ENCODE data around the gene EXOC2. TPM values are rescaled to one million over a fixed set of nuclear protein-coding genes. Genes with fewer than 3 reads are reported as not detected.

The EXOC2 gene
- total and polyA plus RNA-seq, 10 of the 15 experiments (the other 5 are each of a cell fraction or from before 2014, with no cell fraction given): 8.7 to 32.8 (median 20.7) TPM

DNA sequence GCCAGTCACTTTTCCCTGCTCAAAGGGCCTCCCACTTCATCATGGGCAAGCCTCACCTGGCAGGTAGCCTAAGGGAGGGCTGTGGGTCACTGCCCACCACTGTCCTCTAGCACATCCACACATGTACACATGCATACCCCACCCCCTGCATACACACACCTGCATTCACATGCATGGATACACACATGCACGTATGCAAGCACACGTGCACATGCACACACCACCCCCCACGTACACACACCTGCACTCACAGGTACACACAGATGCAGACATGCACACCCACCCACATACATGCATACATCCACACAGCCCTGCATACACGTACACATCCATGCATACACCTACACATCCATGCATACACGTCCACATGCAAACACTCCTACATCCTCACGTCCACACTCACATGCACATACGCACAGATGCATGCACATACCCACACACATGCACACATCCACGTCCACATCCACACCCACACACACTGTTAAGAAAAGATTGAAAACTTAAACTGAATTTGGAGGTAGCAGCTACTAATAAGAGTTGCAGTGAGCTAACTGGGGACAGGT lies 14.0 kb upstream of the EXOC2 start:
- Histone ChIP-seq H3K4me2 (ENCODE audit: control insufficient read depth, insufficient read depth) (no peak overlapping the region), H3K36me3 (ENCODE audit: control insufficient read depth in 2 of 2, insufficient read depth in 2 of 2, low read length in 1 of 2) (no peaks in the 10 kb centered on the region), H3K4me1 (ENCODE audit: control insufficient read depth, insufficient read depth, low read length) (peaks cover 7% of the 10 kb centered on the region), H3K27me3 (replicated peaks in 1 of 2; ENCODE audit: control insufficient read depth in 2 of 2, insufficient read depth in 2 of 2, low read length in 1 of 2) (no peaks in the 10 kb centered on the region), H3K9me3 (replicated peaks; ENCODE audit: control insufficient read depth, insufficient read depth, low read length) (no peaks in the 10 kb centered on the region), H4K20me1 (ENCODE audit: control insufficient read depth, insufficient read depth) (no peaks in the 10 kb centered on the region), H3K4me3 (no peak overlapping the region), H3K27ac (ENCODE audit: control insufficient read depth, insufficient read depth) (no peak overlapping the region), H2AFZ (ENCODE audit: control insufficient read depth, low read depth, low read length) (no peak overlapping the region), H3K9ac (ENCODE audit: control insufficient read depth, insufficient read depth, low read length) (no peak overlapping the region), H3K79me2 (ENCODE audit: control insufficient read depth, insufficient read depth, low read length) (no peaks in the 10 kb centered on the region; the same call in 1 of the 2 replicates)
- no peak for DNase-seq (ENCODE audit: low read depth, low spot score)
- in situ Hi-C loops (cut with MboI) (no loop called here), intact Hi-C loops (cut with micrococcal nuclease; ENCODE audit: unreplicated experiment) (no loop called here)
- ChIA-PET SMC1A (ENCODE audit: uncharacterized antibody, unreplicated experiment) (interaction anchor here (3.1 kb wide), 1 partner anchor 35 kb away, joined by 8 read pairs; no protein-coding TSS in a partner anchor), POLR2A (no interaction called here), CTCF (interaction anchor here (0.9 kb wide), 1 partner anchor 10 kb away, joined by 4 read pairs; no protein-coding TSS in a partner anchor), RAD21 (ENCODE audit: unreplicated experiment) (no interaction called here)
- 43% methylated on average over 8 of the region's 8 CpGs for WGBS (ENCODE audit: insufficient coverage, insufficient replicate concordance, low lambda C conversion rate, missing lambda C conversion rate)
- FAIRE-seq: no peak
- no peak for TF ChIP-seq RCOR1 (conservative IDR thresholded peaks at IDR 0.05; ENCODE audit: low read depth, low read length)
- TF ChIP-seq RB1 (IDR thresholded peaks at IDR 0.05; ENCODE audit: borderline replicate concordance): no peak
- no peak for TF ChIP-seq POLR2AphosphoS5 (IDR thresholded peaks at IDR 0.05; ENCODE audit: low read length)
- no peak for TF ChIP-seq MEF2A (IDR thresholded peaks at IDR 0.05; ENCODE audit: insufficient read depth, low read depth, low read length)
- no peak for TF ChIP-seq SPI1 (IDR thresholded peaks at IDR 0.05; ENCODE audit: borderline replicate concordance, insufficient read depth, low read depth, low read length)
- TF ChIP-seq CEBPB (IDR thresholded peaks at IDR 0.05; ENCODE audit: borderline replicate concordance in 1 of 2, low read depth in 2 of 2, low read length in 2 of 2): no peak
- no peak for TF ChIP-seq ETV6 (conservative IDR thresholded peaks at IDR 0.05 in 1 of 2, IDR thresholded peaks at IDR 0.05 in 1 of 2; ENCODE audit: borderline replicate concordance in 1 of 2, low read depth in 1 of 2)
- no peak for TF ChIP-seq BRCA1 (IDR thresholded peaks at IDR 0.05; ENCODE audit: low read depth, low read length)
- TF ChIP-seq ZSCAN29 (IDR thresholded peaks at IDR 0.05): no peak
- ATAC-seq: no peak
- BruUV-seq (replicated peaks): no TSS peak
